A549 (cell line): ENCODE results near the gene SLC19A1. TPM values are rescaled to one million over a fixed set of nuclear protein-coding genes. Genes with fewer than 3 reads are reported as not detected.
"Not testable (repeated sequence)": the region's sequence is repeated elsewhere in the genome, so short reads cannot be mapped to it uniquely, and the experiment has no call there.

Source experiments
- ATAC-seq, 2 experiments: fragments of 200-7000 bp in 1 of 2; fragments of >200 bp in 1 of 2; cut with Nextera tagmentation in 1 of 2; cut with Tn5 transposase in 1 of 2; 3 replicates each; pipeline versions ENCODE4 v1.8.0 to v1.9.1; 2018 to 2020; ENCODE audit warnings: mild to moderate bottlenecking in 1 of 2, moderate library complexity in 1 of 2
- CTCF ChIA-PET: fragments of 300-600 bp; sonication (Branson Sonifier 250); formaldehyde crosslinking; extraction: SDS; loops from one replicate; lab custom pipeline; 2021; ENCODE audit warnings: antibody characterized with exemption, inconsistent platforms; lab: Yijun Ruan, JAX
- POLR2A ChIA-PET: fragments of 350-600 bp; formaldehyde crosslinking; extraction: SDS; loops from one replicate; lab custom pipeline; 2021; ENCODE audit warnings: antibody characterized with exemption, inconsistent platforms; lab: Yijun Ruan, JAX
- DNase-seq, 2 experiments: peaks; one replicate each; pipeline versions ENCODE4 v3.0.0 to v3.0.0-alpha.2; 2011 to 2016; ENCODE audit warnings: low read depth in 1 of 2, low spot score in 1 of 2
- FAIRE-seq: peaks from 2 replicates; lab custom pipeline; 2011; peaks lifted over from hg19 to GRCh38; lab: Jason Lieb, UNC
- H3K27ac ChIP-seq, 2 experiments: fragments of >200 bp; sonication (Bioruptor Twin); formaldehyde crosslinking; 3 replicates each; pipeline ENCODE4 v1.5.1; 2016 to 2017
- H3K4me1 ChIP-seq: fragments of >200 bp; sonication (Bioruptor Twin); formaldehyde crosslinking; 3 replicates; pipeline ENCODE4 v1.6.1; 2016
- H3K4me2 ChIP-seq: fragments of >200 bp; sonication (Bioruptor Twin); formaldehyde crosslinking; 3 replicates; pipeline ENCODE4 v1.6.1; 2016
- H3K4me3 ChIP-seq: fragments of >200 bp; sonication (Bioruptor Twin); formaldehyde crosslinking; 3 replicates; pipeline ENCODE4 v1.5.1; 2016
- H3K9me3 ChIP-seq: fragments of >200 bp; sonication (Bioruptor Twin); formaldehyde crosslinking; 3 replicates; pipeline ENCODE4 v1.6.1; 2016
- BCL3 ChIP-seq: fragments of >200 bp; sonication (Bioruptor Twin); formaldehyde crosslinking; IDR thresholded peaks from 3 replicates; pipeline ENCODE4 v1.6.1; 2016
- BHLHE40 ChIP-seq: IDR thresholded peaks from 2 replicates; pipeline ENCODE4 v1.6.1; 2012; ENCODE audit warnings: low read depth, low read length, inconsistent platforms
- CBX2 ChIP-seq: fragments of 200-600 bp; sonication (generic); IDR thresholded peaks from 2 replicates; pipeline ENCODE4 v1.6.1; 2016; ENCODE audit warnings: low read depth, mild to moderate bottlenecking, borderline replicate concordance
- CBX8 ChIP-seq: fragments of 200-600 bp; sonication (generic); IDR thresholded peaks from 2 replicates; pipeline ENCODE4 v1.6.1; 2016
- CEBPB ChIP-seq, 2 experiments: fragments of >200 bp in 1 of 2; sonication (Bioruptor Twin) in 1 of 2; formaldehyde crosslinking in 1 of 2; IDR thresholded peaks; 2 replicates each; pipeline ENCODE4 v1.6.1; 2012 to 2016
- CTCF ChIP-seq: fragments of >200 bp; sonication (Bioruptor Twin); formaldehyde crosslinking; IDR thresholded peaks from 3 replicates; pipeline ENCODE4 v1.5.1; 2016
- EHF ChIP-seq: fragments of 250-450 bp; sonication (Bioruptor Pico); IDR thresholded peaks from 2 replicates; pipeline ENCODE4 v1.5.0; 2020; ENCODE audit warnings: mild to moderate bottlenecking
- ESRRA ChIP-seq: fragments of 150-350 bp; IDR thresholded peaks from 2 replicates; pipeline ENCODE4 v1.6.1; 2014; ENCODE audit warnings: mild to moderate bottlenecking, low read length, borderline replicate concordance
- FOSB ChIP-seq: fragments of 250-450 bp; sonication (Bioruptor Pico); IDR thresholded peaks from 2 replicates; pipeline ENCODE4 v1.5.0; 2020; ENCODE audit warnings: mild to moderate bottlenecking, moderate library complexity
- FOSL2 ChIP-seq, 2 experiments: fragments of 450-650 bp in 1 of 2; fragments of >200 bp in 1 of 2; sonication (Bioruptor Twin) in 1 of 2; formaldehyde crosslinking; IDR thresholded peaks; 2 replicates each; pipeline versions ENCODE4 v1.5.0 to v1.6.1; 2016 to 2020; ENCODE audit warnings: mild to moderate bottlenecking in 1 of 2, moderate library complexity in 1 of 2
- GATA3 ChIP-seq: IDR thresholded peaks from 2 replicates; pipeline ENCODE4 v1.6.1; 2012; ENCODE audit warnings: borderline replicate concordance
- JUN ChIP-seq, 2 experiments: fragments of >200 bp; sonication (Bioruptor Twin); formaldehyde crosslinking; IDR thresholded peaks; 2 replicates in 1 of 2; 3 replicates in 1 of 2; pipeline ENCODE4 v1.6.1; 2016 to 2017
- KDM1A ChIP-seq: fragments of 200-600 bp; sonication (generic); IDR thresholded peaks from 2 replicates; pipeline ENCODE4 v1.6.1; 2016; ENCODE audit warnings: low read depth, mild to moderate bottlenecking
- KDM5A ChIP-seq: fragments of 200-600 bp; sonication (generic); IDR thresholded peaks from 2 replicates; pipeline ENCODE4 v1.6.1; 2016; ENCODE audit warnings: antibody characterized with exemption, mild to moderate bottlenecking
- MAFK ChIP-seq: fragments of 450-650 bp; IDR thresholded peaks from 2 replicates; pipeline ENCODE4 v1.6.1; 2014; ENCODE audit not compliant: partially characterized antibody
- NPAS2 ChIP-seq: fragments of 250-450 bp; sonication (Bioruptor Pico); IDR thresholded peaks from 2 replicates; pipeline ENCODE4 v1.8.0; 2022; ENCODE audit warnings: mild to moderate bottlenecking, moderate library complexity, borderline replicate concordance
- PHF8 ChIP-seq: fragments of 200-600 bp; sonication (generic); IDR thresholded peaks from 2 replicates; pipeline ENCODE4 v1.6.1; 2016; ENCODE audit warnings: low read depth, mild to moderate bottlenecking, antibody characterized with exemption, moderate library complexity, borderline replicate concordance
- POLR2AphosphoS2 ChIP-seq: conservative IDR thresholded peaks from 2 replicates; pipeline ENCODE4 v1.6.1; 2012; ENCODE audit warnings: low read length, improper control_type of control experiment, inconsistent platforms
- RNF2 ChIP-seq: fragments of 200-600 bp; sonication (generic); IDR thresholded peaks from 2 replicates; pipeline ENCODE4 v1.6.1; 2016; ENCODE audit warnings: low read depth, mild to moderate bottlenecking, antibody characterized with exemption, moderate library complexity, borderline replicate concordance
- ZC3H11A ChIP-seq: fragments of 450-650 bp; IDR thresholded peaks from 2 replicates; pipeline ENCODE4 v1.6.1; 2014; ENCODE audit warnings: antibody characterized with exemption, mild to moderate bottlenecking
- WGBS: methylation state at CpG from one replicate; pipeline ENCODE4 v1.1.6; 2017; ENCODE audit errors: missing lambda C conversion rate; 5-methylcytosine and 5-hydroxymethylcytosine counted together
- polyA plus RNA-seq, 4 experiments: library from polyadenylated mRNA; depleted of rRNA in 3 of 4; stranded (reverse); fragments of >200 nt; fragmentation: RNase III in 1 of 4; extraction: RNeasy Plus Mini Kit Qiagen cat#74134 plus additional on column Dnase treatment in 1 of 4; gene quantifications; 2 replicates in 3 of 4; 3 replicates in 1 of 4; pipeline ENCODE4 v1.2.3, GENCODE V29; 2011 to 2017
- TF ChIP-seq, protein P1 (sequence below): IDR thresholded peaks from 2 replicates; pipeline ENCODE4 v1.6.1; 2012

Gene SLC19A1
- polyA plus RNA-seq, 2 of the 4 experiments (the other 2 are of a cell fraction) = 9.8 to 14.0 TPM

DNA sequence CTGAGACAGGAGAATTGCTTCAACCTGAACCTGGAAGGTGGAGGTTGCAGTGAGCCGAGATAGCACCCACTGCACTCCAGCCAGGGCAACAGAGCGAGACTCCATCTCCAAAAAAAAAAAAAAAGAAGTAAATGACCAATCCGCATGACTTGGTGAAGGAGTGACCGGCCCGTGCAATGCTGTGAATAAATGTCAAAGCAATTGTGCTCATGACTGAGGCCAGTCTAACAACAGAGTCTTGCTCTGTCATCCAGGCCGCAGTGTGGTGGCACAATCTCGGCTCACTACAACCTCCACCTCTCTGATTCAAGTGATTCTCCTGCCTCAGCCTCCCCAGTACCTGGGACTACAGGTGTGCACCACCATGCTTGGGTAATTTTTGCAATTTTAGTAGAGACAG lies 27.8 kb upstream of the SLC19A1 start:
- WGBS = 52% methylated on average over 7 of the region's 7 CpGs
- Histone ChIP-seq H3K9me3 (no peaks in the 10 kb centered on the region), H3K27ac (no peak overlapping the region), H3K4me2 (no peak overlapping the region), H3K4me1 (no peaks in the 10 kb centered on the region), H3K4me3 (no peak overlapping the region)
- ChIA-PET CTCF (no interaction called here), POLR2A (no interaction called here)
- no peak for DNase-seq
- ATAC-seq = no peak
- FAIRE-seq = no peak
- TF ChIP-seq RNF2 = no peak
- TF ChIP-seq ZC3H11A = no peak
- no peak for TF ChIP-seq CTCF
- TF ChIP-seq NPAS2 (CRISPR knock-in tag) = no peak
- no peak for TF ChIP-seq BHLHE40
- no peak for TF ChIP-seq CBX2
- TF ChIP-seq FOSL2 (IDR thresholded peaks at IDR 0.05) = no peak
- no peak for TF ChIP-seq FOSL2 (CRISPR knock-in tag; IDR thresholded peaks at IDR 0.05)
- TF ChIP-seq CBX8 = no peak
- TF ChIP-seq BCL3 = no peak
- TF ChIP-seq, protein P1, sequence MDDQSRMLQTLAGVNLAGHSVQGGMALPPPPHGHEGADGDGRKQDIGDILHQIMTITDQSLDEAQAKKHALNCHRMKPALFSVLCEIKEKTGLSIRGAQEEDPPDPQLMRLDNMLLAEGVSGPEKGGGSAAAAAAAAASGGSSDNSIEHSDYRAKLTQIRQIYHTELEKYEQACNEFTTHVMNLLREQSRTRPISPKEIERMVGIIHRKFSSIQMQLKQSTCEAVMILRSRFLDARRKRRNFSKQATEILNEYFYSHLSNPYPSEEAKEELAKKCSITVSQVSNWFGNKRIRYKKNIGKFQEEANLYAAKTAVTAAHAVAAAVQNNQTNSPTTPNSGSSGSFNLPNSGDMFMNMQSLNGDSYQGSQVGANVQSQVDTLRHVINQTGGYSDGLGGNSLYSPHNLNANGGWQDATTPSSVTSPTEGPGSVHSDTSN = no peak

GRCh38 chr21:45568383-45568782 lies 26.1 kb upstream of the SLC19A1 start:
- Histone ChIP-seq H3K4me3 (no peak overlapping the region), H3K9me3 (no peaks in the 10 kb centered on the region), H3K4me1 (no peaks in the 10 kb centered on the region), H3K4me2 (no peak overlapping the region), H3K27ac (no peak overlapping the region)
- DNase-seq (no peak), ATAC-seq (no peak), FAIRE-seq (no peak)
- POLR2A ChIA-PET = no interaction called here
- TF ChIP-seq ESRRA (no peak), CBX2 (no peak), FOSB (CRISPR knock-in tag) (no peak), KDM1A (no peak), KDM5A (no peak), GATA3 (no peak), EHF (CRISPR knock-in tag) (no peak), NPAS2 (CRISPR knock-in tag) (no peak), PHF8 (no peak), POLR2AphosphoS2 (no peak), ZC3H11A (no peak), FOSL2 (IDR thresholded peaks at IDR 0.05) (no peak), FOSL2 (CRISPR knock-in tag; IDR thresholded peaks at IDR 0.05) (no peak), MAFK (no peak), JUN (IDR thresholded peaks at IDR 0.05) (no peak), CEBPB (IDR thresholded peaks at IDR 0.05) (no peak)
- TF ChIP-seq, protein P1 = no peak
- CTCF ChIA-PET = interaction anchor here (2.1 kb wide), 1 partner anchor 12 kb away, joined by 10 read pairs; no protein-coding TSS in a partner anchor
- 12% methylated on average over 3 of the region's 3 CpGs for WGBS

- 68% methylated on average over 11 of the region's 11 CpGs for WGBS
- CTCF ChIA-PET = interaction anchor here (0.6 to 1.4 kb wide), 3 partner anchors 8 to 134 kb away, joined by 3 to 6 read pairs (median 4); no protein-coding TSS in a partner anchor
- H3K4me3 ChIP-seq, H3K9me3 ChIP-seq, DNase-seq, H3K4me1 ChIP-seq, POLR2A ChIA-PET, ATAC-seq, FAIRE-seq, H3K27ac ChIP-seq, H3K4me2 ChIP-seq: not testable (repeated sequence)
Observed at GRCh38 chr21:45564137-45564536, 21.9 kb upstream of the SLC19A1 start.
